Stimulated activated CD8-positive, alpha-beta memory T cell treated with anti-CD3 and anti-CD28 coated beads, Interleukin-15, amount 100 ng/mL, for 4 hours (primary cell): ENCODE measurements around the gene C1orf116.

Experiments
- DNase-seq, 2 donors: peaks; one replicate each; pipeline ENCODE4 v3.0.0-alpha.2; 2020; ENCODE audit warnings: low read depth in 2 of 2

The C1orf116 gene

DNA sequence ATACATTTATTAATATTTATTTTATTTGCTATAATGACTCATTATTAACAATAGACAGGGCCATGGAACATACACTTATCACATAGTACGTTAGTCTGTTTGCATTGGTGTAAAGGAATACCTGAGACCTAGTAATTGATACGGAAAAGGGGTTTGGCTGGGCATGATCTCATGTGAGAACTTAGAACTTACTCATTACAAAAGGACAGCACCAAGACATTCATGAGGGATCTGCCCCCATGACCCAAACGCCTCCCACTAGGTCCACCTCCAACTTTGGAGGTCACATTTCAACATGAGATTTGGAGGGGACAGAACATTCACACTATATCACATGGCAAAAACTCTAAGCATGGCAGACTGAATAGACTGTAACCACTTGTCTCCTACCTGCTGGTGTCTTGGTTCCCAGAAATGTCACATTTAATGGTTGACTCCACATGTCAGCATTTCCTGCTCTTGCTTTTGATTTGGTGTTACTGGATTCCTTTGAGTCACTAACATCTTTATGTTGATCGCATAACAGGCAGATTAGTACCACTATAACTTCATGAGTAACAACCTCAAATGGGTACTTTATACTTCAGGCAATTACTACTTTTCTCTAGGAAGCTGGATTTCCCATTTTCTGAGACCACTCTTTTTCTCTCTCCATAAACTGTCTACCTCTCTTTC lies 3.5 kb upstream of the C1orf116 start:
- no peak for DNase-seq

DNA sequence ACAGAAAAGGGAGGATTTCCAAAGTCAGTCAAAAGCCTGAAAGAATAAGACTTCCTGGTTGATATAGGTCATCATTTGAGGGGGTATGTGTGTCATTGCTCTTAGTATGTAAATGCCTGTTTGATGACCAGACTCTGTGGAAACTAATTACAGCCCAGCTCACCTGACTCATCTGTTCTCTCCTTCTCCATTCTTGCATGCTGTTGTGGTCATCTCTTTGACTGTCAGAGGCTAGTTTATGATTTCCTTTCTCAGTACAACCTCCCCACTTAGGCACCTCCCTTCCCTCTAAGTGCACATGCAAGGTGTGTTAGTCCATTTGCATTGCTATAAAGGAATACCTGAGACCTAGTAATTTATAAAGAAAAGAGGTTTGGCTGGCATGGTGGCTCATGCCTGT lies 2.4 kb upstream of the C1orf116 start:
- no peak for DNase-seq

DNA sequence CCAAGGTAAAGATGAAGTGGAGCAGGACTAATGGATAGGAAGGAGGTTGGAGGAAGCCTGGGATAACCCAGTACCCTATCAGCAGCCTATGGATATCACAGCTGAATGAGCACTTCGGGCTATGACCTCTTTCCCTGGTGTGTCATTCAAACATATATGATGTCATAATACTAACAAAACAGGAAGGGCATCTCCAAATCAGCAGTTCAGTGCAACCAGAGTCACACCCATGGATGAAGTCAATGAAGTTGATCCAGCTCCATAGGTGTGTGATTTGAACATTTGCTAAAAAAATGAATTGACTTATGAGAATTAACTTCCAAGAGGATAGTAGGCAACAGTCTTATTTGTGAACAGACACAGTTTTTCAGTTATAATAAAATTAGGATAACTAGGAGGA lies 1.7 kb upstream of the C1orf116 start:
- no peak for DNase-seq

DNA sequence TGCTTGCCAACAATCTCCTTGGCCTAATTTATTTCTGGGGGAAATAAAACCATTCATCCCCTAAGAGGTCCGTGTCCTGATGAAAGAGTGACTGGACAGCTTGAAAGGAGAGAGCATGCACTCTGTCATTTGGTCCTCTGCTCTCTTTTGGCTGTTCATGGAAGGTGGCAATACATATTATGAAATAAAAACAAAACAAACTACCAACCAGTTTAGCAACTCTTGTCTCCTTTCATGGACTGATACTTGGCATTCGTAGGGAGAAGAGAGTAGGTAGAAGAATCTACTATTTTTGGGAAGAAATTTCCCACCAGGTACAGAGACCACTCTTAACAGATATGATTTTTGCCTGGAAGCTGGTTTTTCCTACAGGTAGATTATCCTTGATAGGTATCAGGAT lies 746 bp upstream of the C1orf116 start:
- DNase-seq = no peak

DNA sequence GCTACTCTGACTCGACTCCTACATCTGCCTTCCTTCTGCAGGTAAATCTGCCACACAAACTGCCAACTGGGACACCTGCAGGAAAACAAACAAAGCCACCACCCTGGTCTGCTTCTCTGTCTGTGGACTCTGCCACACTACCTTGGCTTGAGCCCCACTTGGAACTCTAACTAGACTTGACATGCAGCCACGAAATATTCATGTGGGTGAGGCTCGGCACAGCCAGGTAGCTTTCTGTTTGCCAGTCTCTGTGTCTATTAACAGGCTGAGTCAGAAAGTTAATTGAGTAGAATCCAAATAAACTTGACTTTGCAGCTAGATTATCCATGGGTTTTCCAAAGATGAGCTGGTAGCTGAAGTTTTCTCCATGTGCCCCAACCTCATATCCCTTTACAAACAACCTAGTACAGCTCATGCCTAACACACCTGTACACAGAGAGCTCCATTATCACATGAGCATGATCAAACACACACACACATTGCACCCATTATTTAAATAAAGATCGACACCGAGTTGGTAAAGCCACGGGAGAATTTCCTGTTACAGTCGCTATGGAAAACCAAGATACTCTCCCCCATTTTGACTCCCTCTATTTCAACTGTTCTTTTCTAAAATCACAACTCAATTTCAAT lies 808 bp downstream of the C1orf116 start:
- no peak for DNase-seq

DNA sequence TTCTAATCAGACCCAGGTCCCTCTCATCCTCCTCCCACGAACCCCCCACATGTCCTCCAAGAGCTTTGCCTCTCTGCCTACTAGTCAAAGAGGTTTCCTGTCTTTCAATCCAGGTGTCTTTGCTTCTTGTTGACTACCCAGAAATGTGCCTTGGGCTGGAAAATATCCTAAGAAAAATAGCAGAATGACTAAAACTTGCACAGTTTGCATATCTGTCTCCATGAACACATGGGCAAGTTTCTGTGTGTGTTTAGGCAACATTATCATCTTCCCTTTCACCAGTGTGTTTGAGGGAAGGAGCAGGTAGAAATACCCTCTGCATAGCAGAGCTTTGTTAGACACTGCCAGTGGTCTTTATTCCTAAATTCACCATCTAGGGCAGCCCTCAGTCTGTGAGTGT lies 1.5 kb downstream of the C1orf116 start:
- no peak for DNase-seq

DNA sequence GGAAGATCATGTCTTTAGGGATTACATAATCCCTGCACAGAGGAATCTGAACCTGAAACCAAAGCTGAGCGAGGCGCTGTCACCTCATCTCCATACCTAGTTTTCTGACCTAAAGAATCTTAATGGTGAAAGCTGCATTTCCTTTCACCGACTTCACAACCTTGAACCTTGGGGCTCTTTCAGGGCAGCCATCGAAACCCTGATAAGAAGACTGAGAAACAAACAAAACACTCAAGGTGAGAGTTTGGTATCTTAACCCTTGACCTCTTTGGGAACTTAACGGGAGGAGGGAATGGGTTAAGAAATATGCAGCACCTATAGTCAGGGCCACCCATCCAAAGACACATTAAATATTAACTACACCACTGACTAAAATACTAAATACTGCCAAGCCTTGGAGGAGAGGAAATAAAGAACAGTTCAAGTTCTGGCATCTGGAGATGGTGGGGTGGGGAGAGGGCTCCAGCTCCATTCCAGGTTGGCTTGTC lies 2.0 kb downstream of the C1orf116 start:
- DNase-seq = no peak

DNA sequence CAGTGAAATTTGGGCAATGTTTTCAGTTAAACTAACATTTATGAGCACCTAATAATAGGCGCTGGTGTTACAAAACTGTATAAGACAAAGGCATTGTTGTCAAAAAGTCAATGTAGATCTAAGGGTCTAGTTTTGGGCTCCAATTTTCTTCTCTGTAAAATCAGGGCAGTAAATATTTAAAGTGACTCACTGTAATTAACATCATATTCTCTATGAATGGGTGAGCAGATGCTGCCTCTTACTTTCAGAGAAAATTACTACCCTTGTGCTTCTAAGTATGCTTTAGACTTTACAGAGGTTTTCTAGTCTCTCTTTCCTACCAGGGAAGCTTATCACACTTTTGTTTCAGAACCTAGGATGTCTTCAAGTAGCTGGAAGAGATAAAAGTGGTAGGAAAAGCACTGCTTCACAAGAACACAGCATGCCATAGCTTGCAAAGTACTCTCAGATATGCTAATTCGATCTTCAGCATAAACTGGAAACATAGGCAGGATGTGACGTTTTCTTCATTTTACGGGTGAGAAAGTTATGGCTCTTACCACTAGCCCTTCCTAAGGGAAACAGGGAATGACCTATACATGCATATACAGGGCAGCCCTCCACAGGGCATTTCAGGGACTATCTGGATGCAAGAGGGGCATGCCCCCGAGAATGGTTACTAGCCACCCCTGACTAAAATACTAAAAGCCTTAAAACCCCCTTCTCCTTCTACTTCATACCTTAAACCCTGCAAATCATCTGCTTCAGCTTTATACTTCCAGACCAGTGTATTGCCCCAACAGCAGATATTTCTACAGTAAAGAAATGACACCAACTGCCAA lies 2.6 kb downstream of the C1orf116 start:
- no peak for DNase-seq

DNA sequence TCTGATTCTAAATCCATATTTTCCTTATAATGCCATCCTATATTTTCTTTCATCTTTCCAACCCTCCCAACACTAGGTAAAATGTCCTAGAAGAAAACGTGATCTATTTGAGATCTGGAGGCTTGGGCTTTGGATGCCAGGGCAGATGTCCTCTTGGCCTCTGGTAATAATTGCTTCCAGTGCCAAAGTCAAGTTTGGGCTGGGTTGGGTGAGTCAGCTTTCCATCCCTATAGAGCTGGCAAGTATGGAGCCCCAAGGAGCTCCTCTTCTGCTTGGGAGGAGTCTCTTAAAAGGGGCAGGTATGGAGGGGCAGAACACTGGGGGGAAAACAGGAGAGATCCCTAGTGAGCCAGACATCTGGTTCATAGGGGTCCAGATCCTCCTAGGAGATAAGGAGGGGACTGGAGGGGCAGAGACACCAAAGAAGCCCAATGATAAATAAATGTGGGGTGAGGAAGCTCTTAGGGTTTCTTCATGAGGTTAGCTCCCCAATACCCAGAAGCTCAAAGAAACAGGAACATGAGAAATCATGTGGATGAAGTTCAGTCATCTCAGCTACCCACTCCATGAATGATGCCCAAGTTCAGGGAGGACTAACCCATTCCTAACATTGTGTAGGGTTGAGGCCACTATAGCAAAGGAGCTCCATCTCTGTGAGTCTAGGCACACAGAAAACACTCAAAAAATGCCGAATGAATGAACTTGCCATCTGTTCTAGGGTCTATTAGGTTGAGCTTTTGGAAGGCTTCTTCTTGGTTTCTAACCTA lies 3.5 kb downstream of the C1orf116 start:
- no peak for DNase-seq

DNA sequence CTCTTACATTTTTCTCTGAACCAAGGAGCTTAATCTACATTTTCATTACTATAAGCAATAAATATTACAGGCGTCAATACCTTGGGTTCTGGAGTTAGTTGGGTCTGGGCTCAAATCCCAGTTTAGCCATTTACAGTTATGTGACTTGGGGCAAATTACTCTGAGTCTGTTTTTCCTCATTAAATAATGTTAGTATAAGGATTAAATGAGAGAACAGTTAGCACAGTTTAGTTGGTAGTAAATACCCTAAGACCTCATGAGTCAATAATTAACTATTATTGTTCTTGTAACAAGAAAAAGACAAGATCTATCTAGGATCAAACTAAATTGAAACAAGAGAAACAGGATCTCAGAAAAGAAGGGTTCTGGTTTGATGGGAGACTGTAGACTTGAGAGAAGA lies 4.6 kb downstream of the C1orf116 start:
- no peak for DNase-seq

DNA sequence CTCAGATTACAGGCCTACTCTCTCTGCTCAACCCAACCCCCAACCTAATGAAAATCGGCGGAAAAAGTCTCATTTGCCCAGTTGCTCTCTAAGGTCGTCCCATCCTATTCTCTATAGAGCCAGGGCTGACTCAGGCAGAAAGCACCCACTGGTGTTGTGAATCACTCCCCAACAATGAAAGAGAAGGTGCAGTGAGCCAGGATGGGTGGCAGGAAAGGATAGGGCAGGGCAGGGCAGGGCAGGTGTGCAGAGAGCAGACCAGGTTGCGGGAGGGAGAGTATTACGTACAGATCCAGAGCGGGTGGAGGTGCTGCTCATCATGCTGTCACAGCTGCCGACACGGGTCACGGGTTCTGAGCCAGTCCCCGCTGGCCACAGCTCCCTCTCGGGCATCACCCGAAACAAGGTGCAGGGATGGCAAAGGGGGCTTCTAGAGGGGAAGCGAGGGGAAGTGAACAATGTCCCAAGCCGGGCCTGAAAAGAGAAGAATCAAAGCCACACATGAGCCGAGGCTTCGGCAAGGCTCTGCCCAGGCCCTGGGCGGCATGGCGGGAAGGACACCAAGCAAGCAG lies 5.3 kb downstream of the C1orf116 start:
- DNase-seq = no peak

DNA sequence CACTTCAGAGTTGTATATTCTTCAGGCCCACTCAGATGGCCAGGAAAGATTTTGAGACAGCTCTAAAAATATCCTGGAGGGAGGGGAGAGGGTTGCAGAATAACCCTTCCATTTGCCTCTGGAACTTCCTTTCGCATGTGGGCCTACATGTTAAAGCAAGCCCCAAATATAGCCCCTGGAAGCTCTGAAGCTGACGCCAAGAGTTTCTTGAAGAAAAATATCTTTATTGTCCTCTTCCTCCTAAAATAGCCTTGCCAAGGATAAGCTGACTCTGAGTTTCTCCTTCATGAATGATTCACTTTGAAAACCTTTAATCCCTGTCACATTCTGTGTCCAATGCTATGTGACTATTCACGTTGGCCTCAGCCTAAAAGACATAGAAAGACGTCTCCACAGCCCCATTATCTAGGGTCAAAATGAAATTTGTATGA lies 6.4 kb downstream of the C1orf116 start:
- no peak for DNase-seq

DNA sequence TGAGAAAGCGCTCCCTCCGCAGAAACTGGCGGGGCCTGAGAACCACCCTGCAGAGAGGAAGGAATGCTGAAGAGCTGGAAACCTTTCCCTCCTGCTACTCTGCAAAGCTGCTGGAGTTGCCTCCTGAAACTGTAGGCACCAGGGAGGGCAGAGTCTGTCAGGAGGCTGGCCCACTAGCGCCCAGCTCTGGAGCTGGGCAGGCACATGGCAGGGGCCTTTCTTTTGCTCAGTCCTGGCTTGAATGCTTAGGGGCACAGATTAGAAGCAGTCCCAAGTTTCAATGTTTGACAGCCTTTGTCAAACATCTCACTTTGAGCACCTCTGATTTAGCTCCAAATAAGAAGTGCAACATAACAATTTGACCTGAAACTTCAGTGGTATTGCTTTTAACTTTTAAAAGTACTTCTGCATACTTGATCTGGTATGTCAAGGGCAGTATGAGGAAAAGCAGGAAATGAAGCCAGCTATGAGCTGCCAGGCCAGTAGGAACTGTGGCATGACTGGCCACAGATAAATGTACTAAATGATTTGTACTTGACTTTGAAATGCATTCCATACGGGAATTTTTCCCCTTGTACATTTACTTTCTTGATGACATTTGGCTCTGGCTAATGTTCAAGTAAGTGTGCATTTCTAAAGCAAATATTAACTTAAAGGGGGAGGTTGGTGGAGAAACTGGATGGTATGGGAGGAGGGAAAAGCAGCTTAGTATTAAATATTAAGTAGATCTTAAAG lies 7.2 kb downstream of the C1orf116 start:
- DNase-seq = no peak

DNA sequence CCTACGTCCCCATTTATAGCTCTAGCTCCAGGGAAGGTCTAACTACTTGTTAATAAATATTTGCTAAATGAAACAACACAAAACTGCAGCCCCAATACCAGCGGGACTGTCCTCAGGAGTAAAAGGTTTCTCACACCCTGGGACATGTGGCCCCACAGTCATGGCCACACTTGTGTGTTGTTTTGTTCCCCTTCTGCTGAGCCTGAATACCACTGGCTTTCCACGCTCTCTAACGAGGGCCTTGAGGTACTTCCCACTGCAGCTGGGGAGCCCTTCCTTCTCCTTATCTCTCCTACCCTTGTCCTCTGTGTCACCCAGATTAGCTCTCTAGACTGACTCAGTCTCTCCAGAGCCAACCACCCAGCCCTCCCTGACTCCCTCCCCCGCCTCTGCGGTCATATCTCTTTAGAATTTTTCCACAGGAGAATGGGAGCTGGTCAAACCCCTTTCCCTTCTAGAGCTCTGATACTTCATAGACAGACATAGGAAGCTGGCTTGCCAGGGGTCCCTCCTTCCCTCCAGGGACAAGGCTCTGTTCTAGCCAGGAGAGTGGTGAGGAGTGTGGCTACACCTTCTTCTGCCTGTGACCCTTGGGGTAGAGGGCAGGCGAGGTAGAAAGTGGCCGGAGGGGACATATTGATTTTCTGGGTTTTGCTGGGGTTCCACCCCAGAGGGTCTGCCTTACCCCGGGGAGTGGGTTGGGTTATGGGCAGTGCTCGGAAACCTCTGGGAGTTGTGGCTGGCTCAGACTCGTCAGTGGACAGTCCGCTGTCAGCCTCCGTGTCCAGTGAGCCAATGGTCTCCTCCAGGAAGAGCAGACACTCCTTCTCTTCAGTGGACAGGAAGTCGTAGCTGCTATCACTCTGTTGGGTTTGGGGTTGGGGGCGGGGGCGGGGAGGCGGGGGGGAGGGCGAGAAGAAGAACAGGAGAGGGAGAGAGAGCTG lies 8.1 kb downstream of the C1orf116 start:
- DNase-seq = no peak

DNA sequence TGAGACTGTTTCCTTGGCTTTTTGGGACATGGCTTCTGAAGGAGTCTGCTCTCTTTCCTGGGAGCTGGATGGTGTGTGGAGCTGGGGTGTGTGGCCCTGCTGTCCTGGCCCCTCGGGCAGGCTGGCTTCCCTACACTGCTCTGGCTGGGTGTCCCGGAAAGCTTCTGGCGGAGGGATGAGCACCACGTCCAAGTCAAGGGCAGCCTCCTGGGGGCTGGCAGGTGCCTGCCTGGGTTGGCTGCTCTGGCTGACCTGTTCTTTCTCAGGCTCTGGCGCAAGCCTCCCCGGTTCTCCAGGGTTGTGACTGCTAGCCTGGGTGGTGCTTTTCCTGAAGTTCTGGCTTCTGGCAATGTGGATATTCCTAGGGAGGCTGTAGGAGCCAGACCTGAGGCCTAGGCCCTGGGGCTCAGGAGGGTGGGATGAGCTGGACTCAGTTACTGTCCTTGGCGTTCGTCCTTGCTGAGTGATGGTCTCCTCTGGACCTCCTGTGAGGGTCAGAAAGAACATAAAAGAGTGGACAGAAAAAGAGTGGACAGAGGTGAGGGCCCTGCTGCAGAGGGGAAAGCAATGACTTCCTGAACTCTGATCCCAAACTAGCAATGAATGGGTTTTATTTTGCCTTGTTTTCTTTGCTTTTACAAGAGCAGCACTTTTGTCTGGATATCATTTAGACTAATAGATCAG lies 9.4 kb downstream of the C1orf116 start:
- DNase-seq = no peak

DNA sequence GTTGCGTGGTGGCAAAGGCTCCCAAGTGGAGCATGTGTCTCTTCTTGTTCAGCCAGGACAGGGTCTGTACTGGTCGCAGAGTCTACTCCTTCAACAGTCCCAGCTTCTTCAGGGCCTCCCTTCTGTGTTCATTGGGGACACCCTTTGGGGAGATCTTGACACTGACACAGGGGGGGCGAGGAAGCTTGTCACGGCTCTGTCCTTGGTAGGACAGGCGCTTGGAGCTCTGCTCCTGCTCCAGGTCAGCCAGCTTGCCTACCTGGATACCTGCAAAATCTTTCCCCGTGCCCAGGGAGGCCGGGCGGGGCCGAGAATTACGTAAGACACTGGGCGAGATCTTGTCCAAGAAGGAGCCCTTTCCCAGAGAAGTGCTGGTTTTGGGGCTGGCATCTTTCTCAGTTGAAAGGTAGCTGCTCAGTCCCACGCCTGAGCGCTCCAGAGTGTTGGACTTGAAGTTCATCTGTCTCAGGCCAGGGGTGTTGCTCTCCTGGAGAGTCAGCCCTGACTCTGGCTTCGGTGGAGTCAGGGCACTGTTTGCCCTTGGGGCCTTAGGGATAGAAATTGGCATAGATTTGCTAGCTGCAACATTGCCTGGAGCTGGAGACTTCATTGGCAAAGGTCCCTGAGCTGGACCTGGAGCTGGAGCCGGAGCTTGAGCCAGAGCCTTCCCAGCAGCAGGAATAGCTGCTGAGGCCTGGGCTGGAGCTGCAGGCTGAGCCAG lies 10.5 kb downstream of the C1orf116 start:
- no peak for DNase-seq

DNA sequence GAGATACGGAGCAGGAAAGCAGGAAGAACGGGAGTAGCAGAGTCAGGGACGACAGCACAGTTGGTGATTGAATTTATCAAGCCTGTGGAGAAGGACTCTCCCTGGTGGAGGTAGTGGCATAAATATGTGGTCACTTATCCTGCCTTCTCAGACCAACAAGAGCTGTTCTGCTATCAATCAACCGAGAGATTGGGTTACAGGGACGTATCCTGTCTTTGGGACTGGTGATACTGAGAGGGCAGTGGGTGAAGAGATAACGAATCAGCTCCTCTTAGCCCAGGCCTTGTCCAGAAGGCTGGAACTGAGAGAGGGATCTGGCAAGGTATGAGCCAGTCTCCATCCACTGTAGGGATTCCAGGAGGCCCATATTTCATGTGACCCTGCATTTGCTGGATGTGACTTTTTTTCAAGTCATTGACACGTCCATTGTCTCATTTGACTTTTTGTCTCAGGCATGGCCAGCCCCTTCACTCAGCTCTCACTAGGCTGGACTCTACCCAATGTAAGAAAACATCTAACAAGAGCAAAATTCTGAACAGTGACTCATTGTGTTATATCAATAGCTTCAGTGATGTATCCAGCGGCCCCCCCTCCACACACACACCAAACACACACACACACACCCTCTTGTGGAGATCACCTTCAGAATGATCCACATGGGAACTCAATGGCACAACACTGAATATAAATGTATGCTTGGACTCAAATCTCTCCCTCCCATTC lies 11.3 kb downstream of the C1orf116 start:
- DNase-seq = no peak

DNA sequence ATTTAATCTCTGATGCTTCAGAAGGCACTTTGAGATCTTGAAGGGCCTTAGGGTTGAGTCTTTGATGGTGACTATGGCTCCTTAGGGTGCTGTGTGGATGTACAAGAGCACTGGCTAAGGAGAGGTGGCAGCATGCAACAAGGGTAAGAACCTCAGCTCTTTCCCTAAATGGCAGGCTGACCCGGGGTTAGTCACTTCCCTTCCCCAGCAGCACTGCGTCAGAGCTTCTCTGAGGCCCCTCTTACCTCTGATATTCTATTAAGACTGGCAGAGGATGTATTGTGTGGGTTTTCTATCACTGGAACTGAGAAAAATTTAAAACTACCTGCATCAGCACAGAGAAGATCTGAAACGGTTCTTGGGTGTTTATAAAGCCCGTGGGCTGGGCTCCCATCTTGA lies 11.8 kb downstream of the C1orf116 start:
- DNase-seq = no peak
